CD4-positive, alpha-beta T cell (primary cell): ENCODE data around the gene SLC7A11. TPM values are rescaled to one million over a fixed set of nuclear protein-coding genes. Genes with fewer than 3 reads are reported as not detected.

Source experiments
- ATAC-seq: fragments of 200-7000 bp; cut with Tn5 transposase; one replicate; pipeline ENCODE4 v1.10.0; 2022; ENCODE audit warnings: mild to moderate bottlenecking; ENCODE audit not compliant: poor library complexity
- CTCF ChIA-PET: fragments of 350-600 bp; sonication (Branson Sonifier 250); formaldehyde crosslinking; loops from one replicate; lab custom pipeline; 2021; ENCODE audit warnings: antibody characterized with exemption, inconsistent platforms; lab: Charles Lee
- POLR2A ChIA-PET: fragments of 350-600 bp; sonication (Branson Sonifier 250); formaldehyde crosslinking; loops from one replicate; lab custom pipeline; 2021; ENCODE audit warnings: antibody characterized with exemption, inconsistent platforms; lab: Charles Lee
- DNase-seq, 14 experiments: peaks; one replicate each; pipeline ENCODE4 v3.0.0-alpha.2; 2013 to 2020; ENCODE audit warnings: mixed read lengths in 2 of 14
- H3K27ac ChIP-seq, 2 donors: one replicate each; pipeline versions ENCODE4 v1.5.1 to v1.7.0; 2013; ENCODE audit warnings: low read length in 2 of 2, low read depth in 1 of 2, mild to moderate bottlenecking in 1 of 2
- H3K27me3 ChIP-seq, 2 experiments: 1 replicate in 1 of 2; 2 replicates in 1 of 2; pipeline versions ENCODE4 v1.6.1 to v1.7.0; 2013; ENCODE audit warnings: low read length in 2 of 2, control low read depth in 1 of 2, mild to moderate bottlenecking in 1 of 2, moderate library complexity in 1 of 2; ENCODE audit not compliant: insufficient read depth in 2 of 2, control insufficient read depth in 1 of 2
- H3K36me3 ChIP-seq: one replicate; pipeline ENCODE4 v1.6.1; 2013; ENCODE audit warnings: low read length, control low read depth; ENCODE audit not compliant: insufficient read depth
- H3K4me1 ChIP-seq: one replicate; pipeline ENCODE4 v1.6.1; 2013; ENCODE audit warnings: low read length, control low read depth; ENCODE audit not compliant: insufficient read depth
- H3K4me3 ChIP-seq: one replicate; pipeline ENCODE4 v1.5.1; 2013; ENCODE audit warnings: mild to moderate bottlenecking, low read length, moderate library complexity
- H3K9me3 ChIP-seq, 2 experiments: 1 replicate in 1 of 2; 2 replicates in 1 of 2; pipeline versions ENCODE4 v1.6.1 to v1.7.0; 2013; ENCODE audit warnings: low read length in 2 of 2, mild to moderate bottlenecking in 2 of 2, control low read depth in 1 of 2, moderate library complexity in 1 of 2; ENCODE audit not compliant: control insufficient read depth in 1 of 2, insufficient read depth in 1 of 2
- H3K27ac Mint-ChIP-seq: one replicate; pipeline ENCODE4 v1.8.0; 2020; ENCODE audit warnings: mixed read lengths
- H3K27me3 Mint-ChIP-seq: one replicate; pipeline ENCODE4 v1.8.0; 2021; ENCODE audit warnings: mixed read lengths
- H3K36me3 Mint-ChIP-seq: one replicate; pipeline ENCODE4 v1.8.0; 2021; ENCODE audit warnings: low read depth, mixed read lengths
- H3K4me1 Mint-ChIP-seq: one replicate; pipeline ENCODE4 v1.8.0; 2021; ENCODE audit warnings: low read depth, mixed read lengths
- H3K4me3 Mint-ChIP-seq: one replicate; pipeline ENCODE4 v1.8.0; 2020; ENCODE audit warnings: mild to moderate bottlenecking, mixed read lengths
- H3K9me3 Mint-ChIP-seq: one replicate; pipeline ENCODE4 v1.8.0; 2020; ENCODE audit warnings: mixed read lengths
- CTCF ChIP-seq: fragments of 200-600 bp; IDR thresholded peaks from one replicate; pipeline ENCODE4 v1.8.0; 2022; ENCODE audit warnings: antibody characterized with exemption, mild to moderate bottlenecking
- intact Hi-C, 2 experiments: fragments of 100-400 bp; cut with DNase I in 1 of 2; cut with micrococcal nuclease in 1 of 2; formaldehyde crosslinking; loops; one replicate each; pipeline versions ENCODE4 v1.15.1 to v1.9.0; 2023 to 2025; cut with DNase I, micrococcal nuclease
- total RNA-seq, 174 experiments: library from RNA in 2 of 174; stranded (reverse) in 2 of 174; gene quantifications; one replicate each; pipeline ENCODE4 v1.2.3 and lab custom pipeline; 2021 to 2026

Gene SLC7A11
- total RNA-seq, 2 experiments from 2014 or later: 0.03 TPM; not detected in 1

- no peak overlapping the region for H3K4me3 Mint-ChIP-seq
- ATAC-seq (no peak), DNase-seq (no peak)
- no peak overlapping the region for H3K27ac Mint-ChIP-seq
- intact Hi-C loops: no loop called here
- H3K27me3 Mint-ChIP-seq: no peaks in the 10 kb centered on the region
- TF ChIP-seq CTCF: no peak
- Histone ChIP-seq H3K36me3 (no peaks in the 10 kb centered on the region), H3K4me1 (no peaks in the 10 kb centered on the region), H3K9me3 (peaks cover 0 to 5% of the 10 kb centered on the region in 2 experiments), H3K27ac (no peak overlapping the region), H3K27me3 (no peaks in the 10 kb centered on the region), H3K4me3 (no peak overlapping the region)
- no peaks in the 10 kb centered on the region for H3K9me3 Mint-ChIP-seq
- no peaks in the 10 kb centered on the region for H3K4me1 Mint-ChIP-seq
- no peaks in the 10 kb centered on the region for H3K36me3 Mint-ChIP-seq
- ChIA-PET CTCF (no interaction called here), POLR2A (no interaction called here)
Observed at GRCh38 chr4:138251938-138252337, 9.8 kb upstream of the SLC7A11 start.

- no peak overlapping the region for H3K27ac Mint-ChIP-seq
- DNase-seq (no peak), ATAC-seq (no peak)
- Histone ChIP-seq H3K27me3 (no peaks in the 10 kb centered on the region), H3K4me3 (no peak overlapping the region), H3K9me3 (no peaks in the 10 kb centered on the region), H3K4me1 (no peaks in the 10 kb centered on the region), H3K36me3 (no peaks in the 10 kb centered on the region), H3K27ac (no peak overlapping the region)
- POLR2A ChIA-PET: no interaction called here
- H3K4me1 Mint-ChIP-seq: no peaks in the 10 kb centered on the region
- no peaks in the 10 kb centered on the region for H3K9me3 Mint-ChIP-seq
- intact Hi-C loops: no loop called here
- CTCF ChIA-PET: no interaction called here
- TF ChIP-seq CTCF: no peak
- no peaks in the 10 kb centered on the region for H3K36me3 Mint-ChIP-seq
- H3K4me3 Mint-ChIP-seq: no peak overlapping the region
- H3K27me3 Mint-ChIP-seq: no peaks in the 10 kb centered on the region
Observed at GRCh38 chr4:138249132-138249531, 7.0 kb upstream of the SLC7A11 start.

GRCh38 chr4:138248058-138248457 is 5.9 kb upstream of the SLC7A11 start:
- Histone ChIP-seq H3K36me3 (no peaks in the 10 kb centered on the region), H3K9me3 (no peaks in the 10 kb centered on the region), H3K27me3 (no peaks in the 10 kb centered on the region), H3K4me1 (no peaks in the 10 kb centered on the region), H3K4me3 (no peak overlapping the region), H3K27ac (no peak overlapping the region)
- no peak for DNase-seq
- Mint-ChIP-seq H3K9me3 (no peaks in the 10 kb centered on the region), H3K4me1 (no peaks in the 10 kb centered on the region), H3K4me3 (no peak overlapping the region), H3K27ac (no peak overlapping the region), H3K27me3 (no peaks in the 10 kb centered on the region), H3K36me3 (no peaks in the 10 kb centered on the region)
- no peak for TF ChIP-seq CTCF
- ChIA-PET CTCF (no interaction called here), POLR2A (no interaction called here)
- no peak for ATAC-seq
- intact Hi-C loops: no loop called here
